Measurements from ENCODE around the gene OGFOD3. TPM values are rescaled to one million over a fixed set of nuclear protein-coding genes. Genes with fewer than 3 reads are reported as not detected.
A peak's percentile ranks its signal among the peaks of the same experiment; 100 is the strongest.

The OGFOD3 gene
- total and polyA plus RNA-seq, 8 donors = 10.5 to 30.4 (median 17.4) TPM

- intact Hi-C loops (cut with DNase I; ENCODE audit: low total_unique reads) = no loop called here
- WGBS, 5 donors = 16 to 38% (median 29%) methylated on average over 26 to 41 of the region's 41 CpGs
- H3K4me3 ChIP-seq = peak overlapping the region in 3 of 4 donors; percentile 22 to 40 (median 35)
These were observed 45.9 kb downstream of the OGFOD3 start for GRCh38 chr17:82372249-82373071.

GRCh38 chr17:82371333-82372248 is 46.8 kb downstream of the OGFOD3 start, which contains the start of gene UTS2R:
TSS of gene UTS2R (plus strand) at chr17:82371765. CDS start at chr17:82374325, 2,560 bp downstream.
- no peak for TF ChIP-seq POLR2AphosphoS5 (IDR thresholded peaks at IDR 0.05)
- TF ChIP-seq, protein P1, sequence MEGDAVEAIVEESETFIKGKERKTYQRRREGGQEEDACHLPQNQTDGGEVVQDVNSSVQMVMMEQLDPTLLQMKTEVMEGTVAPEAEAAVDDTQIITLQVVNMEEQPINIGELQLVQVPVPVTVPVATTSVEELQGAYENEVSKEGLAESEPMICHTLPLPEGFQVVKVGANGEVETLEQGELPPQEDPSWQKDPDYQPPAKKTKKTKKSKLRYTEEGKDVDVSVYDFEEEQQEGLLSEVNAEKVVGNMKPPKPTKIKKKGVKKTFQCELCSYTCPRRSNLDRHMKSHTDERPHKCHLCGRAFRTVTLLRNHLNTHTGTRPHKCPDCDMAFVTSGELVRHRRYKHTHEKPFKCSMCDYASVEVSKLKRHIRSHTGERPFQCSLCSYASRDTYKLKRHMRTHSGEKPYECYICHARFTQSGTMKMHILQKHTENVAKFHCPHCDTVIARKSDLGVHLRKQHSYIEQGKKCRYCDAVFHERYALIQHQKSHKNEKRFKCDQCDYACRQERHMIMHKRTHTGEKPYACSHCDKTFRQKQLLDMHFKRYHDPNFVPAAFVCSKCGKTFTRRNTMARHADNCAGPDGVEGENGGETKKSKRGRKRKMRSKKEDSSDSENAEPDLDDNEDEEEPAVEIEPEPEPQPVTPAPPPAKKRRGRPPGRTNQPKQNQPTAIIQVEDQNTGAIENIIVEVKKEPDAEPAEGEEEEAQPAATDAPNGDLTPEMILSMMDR (IDR thresholded peaks at IDR 0.05) = no peak
- no peak for TF ChIP-seq EP300 (IDR thresholded peaks at IDR 0.05)
- no peak for TF ChIP-seq POLR2A (IDR thresholded peaks at IDR 0.05)
- Histone ChIP-seq H3K36me3 (no peaks in the 10 kb centered on the region), H3K4me1 (peaks cover 20 to 45% (median 34%) of the 10 kb centered on the region in 4 donors), H3K4me3 (peak within 1 kb of the TSS; percentile 2 to 40 (median 28)), H3K27ac (no peak within 1 kb of the TSS), H3K9me3 (no peaks in the 10 kb centered on the region), H3K27me3 (peaks cover 17 to 90% (median 58%) of the 10 kb centered on the region in 3 donors)
- peak in 1 of 2 donors; percentile 49 for DNase-seq
- 4 to 11% (median 4%) methylated on average over 10 to 109 of the region's 109 CpGs for WGBS, 5 donors
- intact Hi-C loops (cut with DNase I; ENCODE audit: low total_unique reads) = no loop called here

More at GRCh38 chr17:82372249-82373071, 45.9 kb downstream of the OGFOD3 start:
- Histone ChIP-seq H3K9me3 (no peaks in the 10 kb centered on the region), H3K27ac (no peak overlapping the region), H3K36me3 (no peaks in the 10 kb centered on the region), H3K4me1 (peaks cover 20 to 45% (median 34%) of the 10 kb centered on the region in 4 donors), H3K27me3 (peaks cover 17 to 93% (median 60%) of the 10 kb centered on the region in 3 donors)
- no peak for DNase-seq
- TF ChIP-seq, protein P1 (IDR thresholded peaks at IDR 0.05) = no peak

- TF ChIP-seq POLR2A (IDR thresholded peaks at IDR 0.05) (no peak), EP300 (IDR thresholded peaks at IDR 0.05) (no peak)
- no peak for DNase-seq
- intact Hi-C loops (cut with DNase I; ENCODE audit: low total_unique reads) = no loop called here
- H3K27me3 ChIP-seq = peaks cover 17 to 81% (median 49%) of the 10 kb centered on the region in 3 donors
- H3K27ac ChIP-seq = no peak overlapping the region
- H3K4me1 ChIP-seq = peaks cover 20 to 45% (median 34%) of the 10 kb centered on the region in 4 donors
- no peaks in the 10 kb centered on the region for H3K9me3 ChIP-seq
- no peaks in the 10 kb centered on the region for H3K36me3 ChIP-seq
- 26 to 51% (median 34%) methylated on average over 25 to 38 of the region's 38 CpGs for WGBS, 5 donors
- peak overlapping the region; percentile 2 to 40 (median 28) for H3K4me3 ChIP-seq
These were observed 47.7 kb downstream of the OGFOD3 start for GRCh38 chr17:82370471-82371332.

GRCh38 chr17:82369211-82369610 is 49.2 kb downstream of the OGFOD3 start:
- intact Hi-C loops (cut with DNase I; ENCODE audit: low total_unique reads) = no loop called here
- 88 to 97% (median 95%) methylated on average over 6 to 7 of the region's 7 CpGs for WGBS, 5 donors
- no peak for TF ChIP-seq EP300 (IDR thresholded peaks at IDR 0.05)
- TF ChIP-seq POLR2AphosphoS5 (IDR thresholded peaks at IDR 0.05) = no peak
- TF ChIP-seq POLR2A (IDR thresholded peaks at IDR 0.05) = no peak
- TF ChIP-seq, protein P1 (IDR thresholded peaks at IDR 0.05) = no peak
- Histone ChIP-seq H3K9me3 (no peaks in the 10 kb centered on the region), H3K4me3 (no peak overlapping the region), H3K27ac (no peak overlapping the region), H3K4me1 (peaks cover 20 to 34% (median 30%) of the 10 kb centered on the region in 4 donors), H3K36me3 (no peaks in the 10 kb centered on the region), H3K27me3 (peaks cover 12 to 66% (median 35%) of the 10 kb centered on the region in 3 donors)
- no peak for DNase-seq

All from stomach (tissue), 9 donors.